BLaER1 (cell line): ENCODE results near the gene RPL6.

Source experiments
- H3K27ac ChIP-seq: shearing (Covaris generic); formaldehyde crosslinking; 2 replicates; pipeline ENCODE4 v1.8.1; 2022
- H3K27me3 ChIP-seq: shearing (Covaris generic); formaldehyde crosslinking; 2 replicates; pipeline ENCODE4 v1.8.1; 2022
- H3K36me3 ChIP-seq: shearing (Covaris generic); formaldehyde crosslinking; 2 replicates; pipeline ENCODE4 v1.8.1; 2022
- H3K4me1 ChIP-seq: shearing (Covaris generic); formaldehyde crosslinking; 2 replicates; pipeline ENCODE4 v1.8.1; 2022
- H3K4me2 ChIP-seq: shearing (Covaris generic); formaldehyde crosslinking; 2 replicates; pipeline ENCODE4 v1.8.1; 2022
- H3K4me3 ChIP-seq: shearing (Covaris generic); formaldehyde crosslinking; 2 replicates; pipeline ENCODE4 v1.8.1; 2022
- H3K9ac ChIP-seq: shearing (Covaris generic); formaldehyde crosslinking; 2 replicates; pipeline ENCODE4 v1.8.1; 2022
- H3K9me3 ChIP-seq: shearing (Covaris generic); formaldehyde crosslinking; 2 replicates; pipeline ENCODE4 v1.8.1; 2022
- H4K20me1 ChIP-seq: shearing (Covaris generic); formaldehyde crosslinking; 2 replicates; pipeline ENCODE4 v1.8.1; 2022
- Cebpa-rat ChIP-seq: shearing (Covaris generic); IDR thresholded peaks from 2 replicates; pipeline ENCODE4 v1.8.1; 2022

Gene RPL6

DNA sequence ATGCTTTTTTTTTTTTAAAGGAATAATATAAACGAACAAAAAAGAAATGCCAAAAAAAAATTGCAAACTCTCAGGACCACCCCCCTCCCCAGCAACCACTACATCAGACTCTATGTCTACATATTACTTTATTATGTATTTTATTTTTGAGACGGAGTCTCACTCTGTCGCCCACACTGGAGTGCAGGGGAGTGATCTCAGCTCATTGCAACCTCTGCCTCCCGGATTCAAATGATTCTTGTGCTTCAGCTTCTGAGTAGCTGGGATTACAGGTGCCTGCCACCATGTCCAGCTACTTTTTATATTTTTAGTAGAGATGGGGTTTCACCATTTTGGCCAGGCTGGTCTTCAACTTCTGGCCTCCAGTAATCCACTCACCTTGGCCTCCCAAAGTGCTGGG is 50.1 kb downstream of the RPL6 start:
- H3K4me2 ChIP-seq = no peak overlapping the region
- H3K9me3 ChIP-seq = no peaks in the 10 kb centered on the region
- H3K27ac ChIP-seq = no peak overlapping the region
- TF ChIP-seq Cebpa-rat = no peak
- H3K36me3 ChIP-seq = peaks cover 3% of the 10 kb centered on the region; the same call in 1 of the 2 replicates
- no peak overlapping the region for H3K4me3 ChIP-seq
- H4K20me1 ChIP-seq = peaks cover 100% of the 10 kb centered on the region
- H3K4me1 ChIP-seq = peaks cover 7% of the 10 kb centered on the region; the same call in 1 of the 2 replicates
- H3K9ac ChIP-seq = no peak overlapping the region
- no peaks in the 10 kb centered on the region for H3K27me3 ChIP-seq

- Histone ChIP-seq H4K20me1 (peaks cover 100% of the 10 kb centered on the region), H3K9me3 (no peaks in the 10 kb centered on the region), H3K27me3 (no peaks in the 10 kb centered on the region), H3K36me3 (peaks cover 3% of the 10 kb centered on the region; the same call in 1 of the 2 replicates), H3K27ac (no peak overlapping the region), H3K4me3 (no peak overlapping the region), H3K4me2 (no peak overlapping the region), H3K9ac (no peak overlapping the region), H3K4me1 (peaks cover 17% of the 10 kb centered on the region; the same call in 1 of the 2 replicates)
- no peak for TF ChIP-seq Cebpa-rat
Observed at GRCh38 chr12:112357214-112357613, 52.2 kb downstream of the RPL6 start.
